Stimulated activated CD8-positive, alpha-beta memory T cell treated with anti-CD3 and anti-CD28 coated beads, Interleukin-15, amount 100 ng/mL, for 24 hours (primary cell): Measurements from ENCODE around the gene KRTAP4-11.
"Not testable (repeated sequence)": the region's sequence is repeated elsewhere in the genome, so short reads cannot be mapped to it uniquely, and the experiment has no call there.

Experiments
- DNase-seq: peaks from one replicate; pipeline ENCODE4 v3.0.0-alpha.2; 2020; ENCODE audit warnings: low read depth

The KRTAP4-11 gene

GRCh38 chr17:41117846-41118386, at the start of gene KRTAP4-11:
Gene KRTAP4-11 (minus strand): TSS chr17:41118373. CDS start chr17:41118315, 58 bp downstream.
- DNase-seq = not testable (repeated sequence)

- DNase-seq = no peak
Measured at GRCh38 chr17:41167561-41167960, 49.4 kb upstream of the KRTAP4-11 start.

- no peak for DNase-seq
Measured at GRCh38 chr17:41163828-41164227, 45.7 kb upstream of the KRTAP4-11 start.

GRCh38 chr17:41160648-41161047, 42.5 kb upstream of the KRTAP4-11 start, which contains the start of gene KRTAP4-4:
Gene KRTAP4-4 (minus strand): TSS chr17:41160748. CDS start chr17:41160691, 57 bp downstream.
- no peak for DNase-seq

GRCh38 chr17:41160190-41160589, 42.0 kb upstream of the KRTAP4-11 start:
- DNase-seq = not testable (repeated sequence)

GRCh38 chr17:41153856-41154255, 35.7 kb upstream of the KRTAP4-11 start:
- no peak for DNase-seq

GRCh38 chr17:41151525-41151924, 33.4 kb upstream of the KRTAP4-11 start:
- no peak for DNase-seq

GRCh38 chr17:41150026-41150425, 31.9 kb upstream of the KRTAP4-11 start:
- no peak for DNase-seq

- DNase-seq = no peak
Measured at GRCh38 chr17:41149652-41149985, 31.4 kb upstream of the KRTAP4-11 start, which contains the start of gene KRTAP4-5. Gene KRTAP4-5 (minus strand): TSS chr17:41149825. CDS start chr17:41149767, 58 bp downstream.

- not testable (repeated sequence) for DNase-seq
Measured at GRCh38 chr17:41148971-41149651, 30.9 kb upstream of the KRTAP4-11 start.

GRCh38 chr17:41147531-41148204, 29.5 kb upstream of the KRTAP4-11 start:
- DNase-seq = no peak

GRCh38 chr17:41145261-41145660, 27.1 kb upstream of the KRTAP4-11 start:
- no peak for DNase-seq

- DNase-seq = no peak
Measured at GRCh38 chr17:41144846-41145245, 26.7 kb upstream of the KRTAP4-11 start.

GRCh38 chr17:41141361-41141760, 23.2 kb upstream of the KRTAP4-11 start:
- DNase-seq = no peak

GRCh38 chr17:41140360-41141131, 22.4 kb upstream of the KRTAP4-11 start, which contains the start of gene KRTAP4-6:
Gene KRTAP4-6 (minus strand): TSS chr17:41140544. CDS start chr17:41140487, 57 bp downstream.
- DNase-seq = no peak

GRCh38 chr17:41139865-41140264, 21.7 kb upstream of the KRTAP4-11 start:
- not testable (repeated sequence) for DNase-seq

GRCh38 chr17:41133880-41134735, 15.9 kb upstream of the KRTAP4-11 start:
- DNase-seq = no peak

- DNase-seq = no peak
Measured at GRCh38 chr17:41131979-41132378, 13.8 kb upstream of the KRTAP4-11 start.

- DNase-seq = no peak
Measured at GRCh38 chr17:41127371-41127770, 9.2 kb upstream of the KRTAP4-11 start.

- DNase-seq = no peak
Measured at GRCh38 chr17:41126412-41126811, 8.2 kb upstream of the KRTAP4-11 start.

GRCh38 chr17:41125064-41125463, 6.9 kb upstream of the KRTAP4-11 start:
- no peak for DNase-seq
